Activated CD4-positive, alpha-beta T cell treated with anti-CD3 and anti-CD28 coated beads, Interleukin-2, amount 50 U/mL, for 24 hours (primary cell): Measurements from ENCODE around the gene BIRC6.
"Not testable (repeated sequence)": the region's sequence is repeated elsewhere in the genome, so short reads cannot be mapped to it uniquely, and the experiment has no call there.

Experiments used
- DNase-seq, 2 donors: peaks; one replicate each; pipeline ENCODE4 v3.0.0-alpha.2; 2020; ENCODE audit warnings: low read depth in 1 of 2, low spot score in 1 of 2

BIRC6 gene

DNA sequence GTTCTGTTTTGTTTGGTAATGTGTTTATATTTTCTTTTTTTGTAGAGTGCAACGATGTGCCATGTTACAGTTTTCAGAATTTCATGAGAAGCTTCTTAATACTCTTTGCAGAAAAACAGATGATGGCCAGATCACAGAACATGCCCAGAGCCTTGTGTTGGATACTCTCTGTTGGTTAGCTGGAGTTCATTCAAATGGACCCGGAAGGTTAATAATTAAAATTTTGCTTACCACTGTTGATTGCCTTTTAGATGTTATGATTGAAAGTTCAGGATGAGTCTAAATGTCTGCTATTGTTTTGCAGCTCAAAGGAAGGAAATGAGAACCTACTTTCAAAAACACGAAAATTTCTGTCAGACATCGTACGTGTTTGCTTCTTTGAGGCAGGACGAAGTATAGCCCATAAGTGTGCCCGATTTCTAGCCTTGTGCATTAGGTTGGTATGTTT lies 85.2 kb downstream of the BIRC6 start:
- no peak for DNase-seq

DNA sequence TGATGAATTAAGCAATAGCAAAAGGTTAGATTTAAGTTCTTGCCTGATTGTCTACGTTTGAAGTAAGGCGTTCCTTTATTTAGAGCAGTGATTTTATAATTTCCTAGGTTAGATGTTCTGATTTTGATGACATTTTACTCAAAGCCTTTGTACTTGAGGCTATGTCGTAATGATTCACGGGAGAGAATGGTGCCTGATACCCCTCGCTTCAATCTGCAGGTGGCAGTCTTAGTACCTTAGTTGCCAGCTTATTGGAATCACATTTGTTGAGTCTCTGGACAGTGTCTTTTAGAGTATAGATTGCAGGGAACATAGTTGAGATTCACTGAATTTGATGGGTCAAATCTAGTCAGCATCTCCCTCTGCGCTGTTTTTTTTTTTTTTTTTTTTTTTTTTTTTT lies 89.5 kb downstream of the BIRC6 start:
- no peak for DNase-seq

DNA sequence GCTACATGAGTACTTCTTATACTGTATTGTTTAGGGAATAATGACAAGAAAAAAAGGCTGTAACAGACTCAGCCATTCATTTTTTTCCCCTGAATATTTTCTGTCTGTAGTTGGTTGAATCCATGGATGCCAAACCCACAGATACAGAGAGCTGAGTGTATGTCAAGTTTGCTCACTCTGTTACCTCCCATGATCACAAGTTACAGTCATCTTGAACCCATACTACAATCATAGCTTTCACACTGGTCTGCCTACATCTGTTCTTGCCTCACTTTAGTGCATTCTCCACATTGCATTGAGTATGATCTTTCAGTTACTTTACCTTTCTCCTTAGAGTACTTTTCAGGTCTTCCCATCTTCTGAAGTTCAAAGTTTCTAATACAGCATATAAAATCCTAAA lies 94.0 kb downstream of the BIRC6 start:
- no peak for DNase-seq

DNA sequence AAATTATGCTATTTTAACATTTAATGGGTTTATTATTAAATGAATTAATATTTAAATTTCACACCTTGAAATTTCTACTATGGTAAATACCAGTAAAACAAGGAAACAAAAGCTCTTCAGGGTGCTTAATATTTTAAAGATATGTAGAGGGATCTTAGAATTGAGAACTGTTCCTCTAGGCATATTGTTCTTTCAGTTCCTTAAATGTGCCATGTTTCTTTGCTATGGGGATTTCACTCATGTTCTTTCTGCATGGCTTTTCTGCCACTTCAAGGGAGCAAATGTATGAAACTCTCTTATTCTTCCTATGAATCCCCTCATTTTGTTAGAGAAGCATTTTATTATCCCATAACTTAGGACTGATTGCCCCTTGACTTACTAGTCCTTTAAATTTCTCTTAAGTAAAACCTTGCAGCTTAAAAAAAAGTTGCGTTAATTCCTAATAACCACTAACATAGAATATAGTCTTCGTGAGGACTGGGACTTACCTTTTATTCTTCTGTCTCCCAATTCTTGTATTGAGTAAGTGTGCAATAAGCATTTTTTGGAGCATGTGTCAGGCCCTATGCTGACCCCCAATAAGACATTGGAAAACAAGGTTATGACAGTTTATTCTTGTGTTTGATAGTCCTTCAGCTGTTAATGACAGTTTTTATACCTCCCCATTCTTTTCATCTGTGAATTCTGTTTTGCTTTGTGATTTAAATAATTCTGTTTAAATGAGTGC lies 95.7 kb downstream of the BIRC6 start:
- DNase-seq: no peak

DNA sequence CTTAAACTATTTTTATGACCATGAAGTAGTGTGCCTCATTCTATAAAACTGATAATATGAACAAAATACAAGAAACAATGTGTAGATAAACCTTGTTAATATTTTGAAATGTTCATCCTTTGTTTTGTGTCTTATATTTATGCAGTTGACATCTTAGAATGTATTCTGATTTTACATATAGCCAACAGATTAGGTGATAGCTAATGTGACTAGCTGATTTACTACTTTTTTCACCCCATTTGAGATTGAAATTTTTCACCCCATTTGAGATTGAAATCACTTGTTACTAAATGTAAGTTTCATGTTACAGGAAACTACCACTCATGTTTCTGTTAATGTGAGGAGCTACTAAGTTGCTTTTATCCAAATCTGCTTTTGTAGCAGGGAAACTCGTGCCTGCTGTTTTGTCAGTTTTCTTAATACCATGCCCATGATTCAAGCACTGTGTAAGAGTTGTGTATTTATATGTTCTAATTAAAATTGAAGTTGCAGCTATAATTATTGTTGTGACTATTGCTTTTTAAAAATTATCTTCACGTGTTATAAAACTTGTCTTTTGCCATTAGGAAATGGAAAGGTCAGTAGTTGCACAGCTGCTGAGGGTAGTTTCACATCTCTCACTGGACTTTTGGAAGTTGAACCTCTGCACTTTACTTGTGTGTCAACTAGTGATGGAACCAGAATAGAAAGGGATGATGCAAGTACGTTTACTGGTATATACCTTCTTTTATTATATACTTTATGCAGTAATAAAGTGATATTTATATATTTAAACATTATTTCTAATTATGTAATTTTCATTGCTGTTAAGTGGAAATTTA lies 96.6 kb downstream of the BIRC6 start:
- DNase-seq: no peak

DNA sequence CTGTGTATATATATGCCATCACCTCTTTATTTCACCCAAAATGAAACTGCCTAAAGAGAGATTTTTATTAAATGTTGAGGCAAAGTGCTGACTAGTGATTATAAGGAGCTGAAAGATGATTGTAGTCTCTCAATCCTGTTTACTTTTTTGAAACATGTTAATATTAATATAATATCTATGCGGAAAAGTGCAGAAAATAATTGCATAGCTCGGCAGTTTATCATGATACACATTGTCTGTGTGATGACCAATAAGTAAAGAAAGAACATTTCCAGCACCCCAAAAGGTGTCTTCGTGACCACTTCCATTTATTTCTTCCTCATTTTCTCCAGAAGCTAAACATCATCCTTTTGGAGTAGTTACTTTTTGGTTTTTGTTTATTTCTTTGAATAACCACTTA lies 99.0 kb downstream of the BIRC6 start:
- DNase-seq: no peak

DNA sequence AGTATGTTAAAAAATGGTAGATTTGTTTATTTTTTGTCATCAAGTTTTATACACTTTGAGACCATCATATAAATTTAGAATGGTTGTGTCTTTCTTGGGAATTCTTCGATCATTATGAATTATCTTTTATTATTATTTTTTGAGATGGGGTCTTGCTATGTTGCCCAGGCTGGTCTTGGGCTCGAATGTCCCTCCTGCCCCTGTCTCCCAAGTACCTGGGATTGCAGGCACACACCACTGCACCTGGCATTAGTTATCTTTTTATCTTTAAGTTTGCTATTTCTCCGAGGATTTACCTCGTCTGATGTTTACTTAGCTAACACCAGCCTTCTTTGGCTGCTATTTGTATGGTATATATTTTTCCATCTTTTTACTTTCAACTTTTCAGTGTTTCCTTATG lies 100.0 kb downstream of the BIRC6 start:
- DNase-seq: no peak

DNA sequence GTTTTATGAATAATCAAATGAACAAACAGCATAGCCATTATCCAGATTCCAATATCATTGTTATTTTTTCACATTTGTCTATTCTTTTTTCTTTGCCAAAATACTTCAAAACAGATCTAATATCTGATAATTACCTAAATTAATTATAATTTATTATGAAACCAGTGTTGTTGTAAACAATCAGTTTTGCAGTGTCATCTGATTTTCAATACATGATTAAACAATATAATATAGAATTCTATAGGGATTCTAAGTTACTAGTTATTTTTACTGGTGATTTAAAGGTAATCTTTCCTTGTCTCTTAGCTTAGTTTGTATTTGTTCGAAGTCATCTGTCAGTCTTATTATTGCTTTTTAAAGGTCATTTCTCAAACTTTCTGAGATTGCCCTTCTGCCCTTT lies 101.0 kb downstream of the BIRC6 start:
- DNase-seq: no peak

DNA sequence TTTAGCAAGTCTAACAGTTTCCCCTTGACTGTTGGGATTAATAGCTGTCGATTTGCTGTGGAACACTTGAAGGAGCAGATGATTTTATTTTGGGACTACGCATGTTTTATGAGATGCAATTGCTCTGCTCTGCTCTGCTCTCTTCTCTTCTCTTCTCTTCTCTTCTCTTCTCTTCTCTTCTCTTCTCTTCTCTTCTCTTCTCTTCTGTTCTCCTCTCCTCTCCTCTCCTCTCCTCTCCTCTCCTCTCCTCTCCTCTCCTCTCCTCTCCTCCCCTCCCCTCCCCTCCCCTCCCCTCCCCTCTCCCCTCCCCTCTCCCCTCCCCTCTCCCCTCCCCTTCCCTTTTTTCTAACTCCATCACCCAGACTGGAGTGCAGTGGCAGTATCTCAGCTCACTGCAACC lies 104.0 kb downstream of the BIRC6 start:
- not testable (repeated sequence) for DNase-seq

DNA sequence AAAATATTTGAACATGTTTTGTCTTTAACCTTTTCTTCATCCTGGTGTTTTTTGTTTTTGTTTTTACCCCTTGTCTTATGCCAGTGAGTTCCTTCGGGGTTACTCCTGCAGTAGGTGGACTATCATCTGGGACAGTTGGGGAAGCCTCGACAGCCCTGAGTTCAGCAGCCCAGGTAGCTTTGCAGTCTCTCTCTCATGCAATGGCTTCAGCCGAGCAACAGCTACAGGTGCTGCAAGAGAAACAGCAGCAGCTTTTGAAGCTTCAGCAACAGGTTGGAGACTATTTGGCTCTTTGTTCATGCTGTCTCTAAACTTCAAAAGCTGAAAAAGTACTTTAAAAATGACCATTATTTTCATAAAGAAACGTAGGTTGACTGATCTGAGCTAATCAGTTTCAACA lies 106.3 kb downstream of the BIRC6 start:
- DNase-seq: no peak

DNA sequence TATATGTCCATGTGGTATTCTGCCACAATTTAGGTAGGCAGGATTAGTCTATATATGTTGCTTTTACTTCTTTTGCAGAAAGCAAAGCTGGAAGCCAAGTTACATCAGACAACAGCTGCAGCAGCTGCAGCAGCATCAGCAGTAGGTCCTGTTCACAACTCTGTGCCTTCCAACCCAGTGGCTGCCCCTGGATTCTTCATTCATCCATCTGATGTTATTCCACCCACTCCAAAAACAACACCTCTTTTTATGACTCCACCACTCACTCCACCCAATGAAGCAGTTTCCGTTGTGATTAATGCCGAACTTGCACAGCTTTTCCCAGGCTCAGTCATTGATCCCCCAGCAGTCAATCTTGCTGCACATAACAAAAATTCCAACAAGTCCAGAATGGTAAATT lies 107.6 kb downstream of the BIRC6 start:
- DNase-seq: no peak

DNA sequence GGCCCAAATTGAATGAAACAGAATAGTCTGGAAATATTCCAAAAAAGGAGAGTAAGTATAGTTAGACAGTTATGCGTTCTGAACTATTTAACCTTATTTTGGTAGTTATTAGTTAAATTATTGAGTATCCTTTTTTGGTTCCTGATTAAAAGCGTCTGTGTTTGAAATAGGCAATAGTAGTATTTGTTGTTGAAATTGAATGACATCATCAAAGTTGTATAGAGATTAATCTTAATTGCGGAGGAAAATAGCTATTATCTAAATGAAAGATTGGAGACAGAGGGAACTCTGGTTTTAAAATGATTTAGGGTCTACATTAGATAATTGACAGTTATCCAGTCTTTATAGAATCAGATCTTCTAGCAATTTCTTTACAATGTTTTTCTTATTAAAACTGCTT lies 115.8 kb downstream of the BIRC6 start:
- no peak for DNase-seq

DNA sequence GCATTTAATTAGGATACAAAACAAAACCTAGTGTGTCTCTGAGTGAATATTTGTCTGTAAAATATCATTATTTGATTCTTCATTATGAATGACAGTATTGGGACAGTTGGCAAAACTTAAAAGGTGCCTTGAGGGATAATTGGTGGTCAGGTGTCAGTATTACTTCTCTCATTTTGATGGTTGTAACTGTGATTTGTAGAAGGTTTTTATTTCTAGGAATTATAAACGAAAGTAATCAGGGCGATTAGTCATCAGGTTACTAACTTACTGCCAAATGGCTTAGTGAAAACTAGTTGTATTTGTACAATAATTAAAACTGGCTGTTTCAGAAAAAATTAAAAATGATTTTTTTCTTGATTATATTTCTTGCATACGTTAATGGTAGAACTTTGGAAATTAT lies 117.6 kb downstream of the BIRC6 start:
- no peak for DNase-seq

DNA sequence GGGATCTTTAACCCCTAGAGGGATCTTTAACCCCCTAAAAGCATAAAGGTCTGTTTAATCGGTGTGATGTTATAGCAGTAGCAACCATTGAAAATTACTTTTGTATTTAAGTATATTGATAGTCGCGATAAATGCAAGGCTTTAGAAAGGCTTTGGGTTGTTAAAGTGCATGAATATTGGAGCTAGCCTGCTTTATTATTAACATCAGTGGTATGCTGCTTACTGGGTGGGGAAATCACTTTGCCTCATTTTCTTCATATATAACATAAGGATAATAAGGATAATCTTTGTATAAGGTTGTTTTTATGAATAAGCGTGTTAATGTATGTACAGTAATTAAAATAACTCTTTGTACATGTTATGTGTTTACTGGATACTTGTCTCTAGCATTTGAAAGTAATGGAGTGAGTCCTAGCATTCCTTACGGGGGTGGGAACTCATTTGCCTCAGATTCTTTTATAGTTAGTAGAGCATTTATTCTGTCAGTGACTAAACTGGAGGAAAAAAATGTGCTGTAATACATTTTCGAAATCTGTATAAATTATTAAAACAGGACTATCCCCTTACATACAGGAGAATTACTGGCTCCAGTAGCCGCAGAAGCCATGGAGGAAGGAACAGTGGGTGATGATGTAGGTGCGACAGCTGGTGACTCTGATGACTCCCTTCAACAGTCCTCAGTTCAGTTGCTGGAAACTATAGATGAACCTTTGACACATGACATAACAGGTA lies 122.2 kb downstream of the BIRC6 start:
- no peak for DNase-seq

DNA sequence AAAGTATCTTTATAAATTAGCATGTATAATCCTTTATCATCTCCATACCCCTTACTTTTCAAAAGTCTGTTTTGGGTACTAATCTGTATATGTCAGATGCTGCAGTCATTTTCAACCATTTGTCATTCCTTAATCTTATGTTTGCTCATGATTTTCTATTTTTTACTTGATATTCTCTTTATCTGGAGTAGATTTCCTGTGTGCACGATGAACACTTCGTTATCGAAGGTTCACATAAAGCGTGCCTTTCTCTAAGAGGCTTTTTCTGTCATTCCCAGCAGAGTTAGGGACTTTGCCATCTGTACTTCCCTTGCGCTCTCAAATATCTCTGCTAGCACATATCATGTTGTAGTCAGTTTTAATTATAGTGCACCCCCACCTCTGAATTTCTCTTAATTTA lies 123.2 kb downstream of the BIRC6 start:
- no peak for DNase-seq

DNA sequence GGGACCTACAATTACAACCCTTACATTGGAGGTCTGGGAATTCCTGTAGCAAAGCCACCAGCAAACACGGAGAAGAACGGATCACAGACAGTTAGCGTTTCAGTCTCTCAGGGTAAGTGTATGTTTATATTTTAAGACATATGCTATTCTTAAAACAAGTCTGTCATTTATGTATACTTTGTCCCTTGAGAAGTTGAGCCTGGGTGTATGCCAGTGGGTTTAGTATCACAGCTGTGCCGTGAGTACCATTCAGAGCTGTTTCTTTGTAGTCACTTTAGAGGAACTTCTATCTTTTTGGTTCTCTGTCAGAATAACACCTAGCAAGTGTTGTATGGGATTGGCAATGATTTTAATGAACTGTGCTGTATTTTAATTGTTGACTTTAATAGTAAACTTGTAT lies 125.6 kb downstream of the BIRC6 start:
- DNase-seq: no peak

DNA sequence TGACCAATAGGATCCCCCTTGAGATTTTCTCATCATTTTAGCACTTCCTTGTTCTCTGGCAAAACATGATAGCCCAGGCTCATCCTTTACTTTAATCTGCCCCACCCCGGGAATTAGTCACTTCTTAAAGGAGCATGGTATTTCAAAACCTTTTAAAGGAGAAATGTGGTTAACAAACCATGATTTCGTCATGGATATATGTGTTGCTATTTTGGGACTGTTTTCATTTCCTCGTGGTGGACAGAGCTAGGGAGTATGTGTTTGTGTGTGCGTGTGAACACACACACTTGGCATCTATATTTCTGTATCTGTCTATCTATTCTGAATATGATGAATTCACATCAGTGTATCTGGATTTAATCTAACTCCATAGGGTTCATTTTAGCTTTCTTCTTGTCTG lies 128.1 kb downstream of the BIRC6 start:
- no peak for DNase-seq

DNA sequence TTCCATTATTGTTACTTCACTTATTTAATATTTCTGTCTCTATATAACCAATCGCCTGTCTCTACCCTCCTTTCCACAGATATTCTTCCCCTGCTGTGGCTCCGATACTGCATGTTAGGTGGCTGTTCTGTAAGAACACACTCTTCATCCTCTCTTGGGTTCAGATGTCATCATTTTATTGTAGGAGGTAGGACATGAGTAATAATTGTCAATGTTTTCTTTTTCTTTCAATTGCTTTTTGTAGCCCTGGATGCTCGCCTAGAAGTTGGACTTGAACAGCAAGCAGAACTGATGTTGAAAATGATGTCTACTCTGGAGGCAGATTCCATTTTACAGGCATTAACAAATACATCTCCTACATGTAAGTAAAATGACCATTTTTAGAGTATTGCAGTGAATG lies 128.6 kb downstream of the BIRC6 start:
- DNase-seq: no peak

DNA sequence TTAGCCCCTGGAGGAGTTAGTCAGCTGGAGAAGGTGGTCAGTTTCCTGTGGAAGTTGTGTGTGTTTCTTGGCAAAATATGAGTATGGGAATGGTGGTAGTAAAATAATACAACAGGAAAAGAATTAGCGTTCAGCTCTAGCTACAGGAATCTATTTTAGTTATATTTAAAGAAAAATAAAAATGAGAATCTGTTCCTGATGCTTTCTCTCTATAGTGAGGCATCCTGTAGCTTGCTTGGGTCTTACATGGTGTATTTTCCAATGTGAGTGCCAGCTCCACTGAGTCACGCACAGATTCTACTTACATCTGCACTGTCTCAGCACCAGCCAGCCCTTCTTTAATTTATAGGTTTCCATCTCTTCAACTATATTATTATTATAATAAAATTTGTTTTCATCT lies 132.2 kb downstream of the BIRC6 start:
- no peak for DNase-seq

DNA sequence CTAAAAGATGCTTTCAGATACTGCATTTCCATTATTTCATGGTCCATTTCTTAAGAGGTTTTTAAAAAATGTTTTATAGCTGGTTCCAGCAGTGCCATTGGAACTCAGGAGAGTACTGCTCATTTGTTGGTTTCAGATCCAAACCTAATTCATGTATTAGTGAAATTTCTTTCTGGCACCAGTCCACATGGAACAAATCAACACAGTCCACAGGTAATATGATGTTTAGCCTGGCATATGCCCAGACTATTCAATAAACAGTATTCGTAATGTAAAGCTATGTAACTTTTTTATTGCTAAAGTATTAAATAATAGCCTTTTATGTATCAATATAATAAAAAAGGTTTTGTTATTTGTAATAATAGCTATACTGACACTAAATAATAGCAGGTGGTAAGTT lies 134.5 kb downstream of the BIRC6 start:
- no peak for DNase-seq

DNA sequence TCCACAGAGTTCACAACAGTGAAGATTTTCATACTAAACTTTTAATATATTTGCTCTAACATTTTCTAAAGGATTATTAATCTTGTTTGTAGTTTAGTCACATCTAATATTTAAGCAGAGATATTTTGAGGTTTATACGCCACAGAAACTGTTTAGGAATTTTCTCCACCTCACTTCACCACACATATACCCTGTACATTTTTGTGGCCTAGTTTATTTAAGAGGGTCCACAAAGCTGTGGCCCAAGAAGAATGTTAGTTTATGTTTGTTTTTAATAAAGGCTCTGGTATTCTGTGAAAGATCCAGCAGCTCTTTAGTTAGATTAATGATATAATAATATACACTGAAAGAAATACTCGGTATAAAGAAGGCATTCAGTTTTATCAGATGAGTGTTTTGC lies 138.3 kb downstream of the BIRC6 start:
- DNase-seq: no peak

DNA sequence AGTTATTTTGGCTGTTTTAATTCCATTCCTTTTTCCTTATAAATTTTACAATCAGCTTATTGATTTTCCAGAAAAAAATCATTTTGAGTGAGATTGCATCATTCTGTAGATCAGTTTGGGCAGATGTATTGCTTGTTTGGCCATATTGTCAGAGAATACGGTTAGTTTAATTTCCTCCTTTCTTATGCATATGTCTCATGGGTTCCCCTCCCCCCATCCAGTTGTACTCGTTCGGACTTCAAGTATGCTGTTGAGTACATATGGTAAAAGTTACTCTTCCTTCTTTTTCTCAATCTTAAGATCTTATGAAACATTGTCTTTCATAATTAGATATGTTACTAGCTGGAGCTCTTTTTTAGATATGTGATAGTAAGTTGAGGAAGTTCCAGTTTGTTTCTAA lies 139.8 kb downstream of the BIRC6 start:
- no peak for DNase-seq
